HG02588 (cell line): ENCODE data around the gene ZMAT1.
"Not testable (repeated sequence)": the region's sequence is repeated elsewhere in the genome, so short reads cannot be mapped to it uniquely, and the experiment has no call there.

Experiments
- ATAC-seq: cut with Tn5 transposase; IDR thresholded peaks from one replicate; pipeline ENCODE4 v1.9.1; 2021; ENCODE audit warnings: mild to moderate bottlenecking, moderate library complexity; ENCODE audit not compliant: unreplicated experiment

Gene ZMAT1

DNA sequence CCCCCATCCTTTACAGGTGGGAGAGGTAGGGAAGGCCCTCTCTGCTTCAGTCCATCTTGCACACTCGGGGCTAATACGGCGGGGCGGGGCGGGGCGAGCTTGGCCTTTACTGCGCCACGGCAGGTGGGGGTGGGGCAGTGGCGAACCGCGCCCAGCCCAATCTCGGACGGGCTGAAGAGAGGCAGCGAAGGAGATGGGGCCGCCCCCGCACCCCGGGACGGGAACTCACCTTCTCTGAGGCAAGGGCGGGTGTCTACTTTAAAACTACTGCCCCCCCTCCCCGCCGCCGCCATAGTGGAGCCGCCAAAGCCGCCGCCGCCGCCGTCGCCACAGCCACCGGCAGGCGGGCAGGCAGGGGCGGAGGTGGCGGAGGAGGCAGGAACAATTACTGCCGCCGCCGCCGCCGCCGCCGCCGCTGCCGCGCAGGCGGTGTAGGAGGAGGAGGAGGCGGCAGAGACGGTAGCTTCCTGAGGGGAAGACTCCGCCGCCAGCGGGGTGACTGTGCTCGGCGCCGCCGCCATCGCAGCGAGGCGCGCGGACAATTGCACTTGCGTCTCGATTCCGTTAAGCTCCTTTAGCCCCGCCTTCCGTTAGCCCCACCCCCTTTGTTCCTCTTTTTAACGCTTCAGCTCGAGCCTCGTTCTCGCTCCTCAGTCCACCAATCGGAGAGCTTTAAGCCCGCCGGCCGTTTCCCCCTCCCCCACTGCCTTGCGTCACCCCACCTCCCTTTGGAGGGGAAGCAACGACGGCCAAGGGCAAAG is at the start of gene ZMAT1:
TSS of gene ZMAT1 (minus strand) at position 540 of the 761 bp plus-strand sequence. CDS start at position 521, 19 bp downstream.
- ATAC-seq, result peak; percentile 92

DNA sequence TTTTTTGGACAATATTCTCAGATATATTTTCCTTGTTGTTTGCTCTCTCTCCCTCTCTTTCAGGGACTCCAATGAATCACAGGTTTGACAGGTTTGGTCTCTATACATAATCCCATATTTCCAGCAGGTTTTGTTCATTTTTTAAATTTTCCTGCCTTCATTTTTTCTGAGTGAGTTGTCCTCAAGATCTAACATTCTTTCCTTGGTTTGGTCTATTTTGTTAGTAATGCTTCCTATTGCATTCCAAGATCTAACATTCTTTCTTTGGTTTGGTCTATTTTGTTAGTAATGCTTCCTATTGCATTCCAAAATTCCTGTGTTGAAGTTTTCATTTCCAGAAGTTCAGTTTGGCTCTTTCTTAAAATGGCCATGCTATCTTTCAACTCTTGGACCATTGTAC is 45.3 kb upstream of the ZMAT1 start:
- ATAC-seq, result no peak

DNA sequence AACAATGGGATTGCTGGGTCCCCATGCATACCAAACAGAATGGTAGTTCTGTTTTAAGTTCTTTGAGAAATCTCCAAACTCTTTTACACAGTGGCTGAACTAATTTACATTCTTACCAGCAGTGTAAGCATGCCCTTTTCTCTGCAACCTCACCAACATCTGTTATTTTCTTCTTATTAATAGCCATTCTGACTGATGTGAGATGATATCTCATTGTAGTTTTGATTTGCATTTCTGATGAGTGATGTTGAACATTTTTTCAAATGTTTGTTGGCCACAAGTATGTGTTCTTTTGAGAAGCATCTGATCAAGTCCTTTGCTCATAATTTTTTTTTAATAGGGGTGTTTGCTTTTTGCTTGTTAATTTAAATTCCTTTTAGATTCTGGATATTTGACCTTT is 41.2 kb upstream of the ZMAT1 start:
- ATAC-seq, result no peak

DNA sequence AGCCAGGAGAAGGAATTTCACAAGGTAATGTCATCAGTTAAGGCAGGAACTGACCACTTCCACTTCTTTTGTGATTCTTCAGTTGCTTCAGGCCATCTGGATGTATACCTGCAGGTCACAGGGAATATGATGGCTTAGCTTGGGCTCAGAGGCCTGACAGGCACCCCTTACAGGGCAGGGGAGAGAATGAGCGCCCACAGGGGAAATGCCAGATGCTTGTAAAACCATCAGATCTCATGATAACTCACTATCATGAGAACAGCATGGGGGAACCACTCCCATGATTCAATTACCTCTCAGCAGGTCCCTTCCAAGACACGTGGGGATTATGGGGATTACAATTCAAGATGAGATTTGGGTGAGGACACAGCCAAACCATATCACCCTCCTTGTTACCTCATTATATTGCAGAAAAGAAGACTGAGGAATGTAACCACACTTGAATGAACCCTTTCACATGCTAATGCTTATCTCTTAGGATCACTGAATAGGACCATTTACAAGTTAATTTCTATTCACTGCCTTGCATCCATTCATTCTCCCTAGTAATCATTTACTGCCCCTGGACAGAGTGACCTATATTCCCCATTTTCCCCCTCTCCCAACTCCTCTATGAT is 33.2 kb upstream of the ZMAT1 start:
- ATAC-seq, result not testable (repeated sequence)

DNA sequence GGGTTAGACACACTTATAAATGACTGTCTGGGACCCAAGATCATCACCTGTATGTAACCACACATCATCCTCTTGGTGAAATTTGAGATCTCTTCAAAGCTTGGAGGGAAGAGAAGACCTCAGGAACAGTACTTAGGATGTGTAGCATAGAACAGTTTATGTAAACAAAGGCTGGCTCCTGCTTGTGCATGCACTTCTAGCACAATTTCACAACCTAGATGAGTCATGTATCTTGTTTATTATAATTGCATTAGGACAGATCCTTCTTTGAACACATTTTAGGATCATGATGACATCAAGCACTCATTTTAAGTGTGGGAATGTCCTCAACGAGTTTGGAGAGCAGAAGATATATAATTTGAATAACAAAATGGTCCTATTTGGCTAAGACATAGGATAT is 26.3 kb upstream of the ZMAT1 start:
- ATAC-seq, result no peak

DNA sequence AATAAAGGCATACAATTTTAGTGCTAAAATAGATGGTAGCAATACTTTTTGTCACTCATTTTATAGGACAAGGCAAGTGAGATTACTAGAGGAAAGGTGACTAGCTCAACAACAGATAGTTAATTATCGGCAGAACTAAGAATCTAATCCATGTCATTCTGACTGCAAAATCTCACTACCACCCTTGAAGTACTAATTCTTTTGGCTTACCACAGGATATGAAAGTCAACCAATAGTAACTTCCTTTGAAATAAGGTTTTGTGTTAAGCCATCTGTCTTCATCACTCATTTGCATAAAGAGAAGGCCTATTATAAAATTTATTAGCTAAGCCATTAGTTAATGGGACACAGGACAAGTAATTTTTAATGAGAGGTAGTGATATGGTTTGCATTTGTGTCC is 25.3 kb upstream of the ZMAT1 start:
- no peak for ATAC-seq

DNA sequence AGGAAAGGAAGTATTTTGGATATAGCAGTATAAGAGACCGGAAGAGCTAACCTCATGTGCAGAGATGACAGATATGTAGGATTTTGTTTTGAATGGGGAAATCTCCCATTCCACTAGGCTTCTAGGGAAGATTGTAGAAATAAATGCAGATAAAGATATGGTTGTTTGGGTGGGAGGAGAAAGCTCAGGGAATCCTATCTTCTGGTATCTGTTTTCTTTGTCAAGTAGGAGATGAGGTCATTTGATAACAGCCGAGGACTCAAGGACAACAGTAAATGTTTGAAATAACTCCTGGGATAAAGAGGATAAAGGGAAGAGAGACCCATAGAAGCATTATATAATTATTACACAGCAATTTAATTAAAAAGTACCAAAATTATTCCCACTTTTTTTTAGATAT is 24.7 kb upstream of the ZMAT1 start:
- ATAC-seq, result no peak

DNA sequence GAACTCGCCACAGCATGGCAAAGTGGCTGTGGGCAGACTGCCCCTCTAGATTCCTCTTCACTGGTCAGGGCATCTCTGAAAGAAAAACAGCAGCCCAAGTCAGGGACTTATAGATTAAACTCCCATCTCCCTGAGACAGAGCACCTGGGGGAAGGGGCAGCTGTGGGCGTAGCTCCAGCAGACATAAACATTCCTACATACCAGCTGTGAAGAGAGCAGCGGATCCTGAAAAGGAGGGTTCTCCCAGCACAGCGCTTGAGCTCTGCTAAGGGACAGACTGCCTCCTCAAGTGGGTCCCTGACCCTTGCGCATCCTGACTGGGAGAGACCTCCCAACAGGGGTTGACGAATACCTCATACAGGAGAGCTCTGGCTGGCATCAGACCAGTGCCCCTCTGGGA is 18.8 kb upstream of the ZMAT1 start:
- no peak for ATAC-seq

DNA sequence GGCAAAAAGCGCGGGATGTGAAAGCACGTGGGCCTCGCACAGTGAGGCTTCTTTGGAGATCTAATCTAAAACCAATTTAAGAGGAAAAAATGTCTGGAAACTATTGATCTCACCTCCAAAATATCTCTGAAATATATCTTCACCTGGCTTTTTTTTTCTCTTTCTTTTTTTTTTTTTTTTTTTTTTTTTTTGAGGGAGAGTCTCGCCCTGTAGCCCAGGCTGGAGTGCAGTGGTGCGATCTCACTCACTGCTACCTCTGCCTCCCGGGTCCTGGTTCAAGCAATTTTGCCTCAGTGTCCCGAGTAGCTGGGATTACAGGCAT is 383 bp upstream of the ZMAT1 start:
- no peak for ATAC-seq

DNA sequence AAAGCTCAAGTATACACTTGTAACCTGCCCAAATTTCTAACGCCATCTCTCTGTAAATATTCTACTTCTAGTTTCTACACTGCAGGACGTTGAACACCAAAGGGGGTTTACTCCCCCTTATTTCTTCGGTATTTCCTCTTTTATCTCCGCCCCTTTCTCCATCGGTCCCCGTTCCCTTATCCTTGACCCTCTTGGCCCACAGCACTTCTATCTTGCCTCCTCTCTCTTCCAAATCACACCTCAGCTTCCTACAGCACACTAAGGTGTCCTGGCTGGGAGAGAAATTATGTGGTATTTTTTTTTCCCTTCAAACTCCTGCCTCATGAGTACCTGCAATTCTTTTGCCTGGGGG is 715 bp downstream of the ZMAT1 start:
- peak; percentile 6 for ATAC-seq

DNA sequence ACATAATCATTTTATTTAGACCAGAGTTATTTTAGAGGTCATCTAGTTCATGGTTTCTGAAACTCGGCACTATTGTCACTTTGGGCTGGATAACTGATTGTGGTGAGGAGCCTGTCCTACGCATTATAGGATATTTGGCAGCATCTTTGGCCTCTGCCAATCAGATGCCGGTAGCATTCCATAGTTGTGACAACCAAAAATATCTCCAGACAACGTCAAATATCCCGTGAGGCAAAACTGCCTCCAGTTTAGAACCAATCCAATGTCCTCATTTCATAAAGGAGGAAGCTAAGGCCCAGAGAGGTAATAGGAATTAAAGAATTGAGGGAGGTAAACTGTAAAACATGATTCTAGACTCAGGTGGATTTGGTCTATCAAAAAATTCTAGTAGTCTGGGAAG is 6.1 kb downstream of the ZMAT1 start:
- ATAC-seq, result no peak

DNA sequence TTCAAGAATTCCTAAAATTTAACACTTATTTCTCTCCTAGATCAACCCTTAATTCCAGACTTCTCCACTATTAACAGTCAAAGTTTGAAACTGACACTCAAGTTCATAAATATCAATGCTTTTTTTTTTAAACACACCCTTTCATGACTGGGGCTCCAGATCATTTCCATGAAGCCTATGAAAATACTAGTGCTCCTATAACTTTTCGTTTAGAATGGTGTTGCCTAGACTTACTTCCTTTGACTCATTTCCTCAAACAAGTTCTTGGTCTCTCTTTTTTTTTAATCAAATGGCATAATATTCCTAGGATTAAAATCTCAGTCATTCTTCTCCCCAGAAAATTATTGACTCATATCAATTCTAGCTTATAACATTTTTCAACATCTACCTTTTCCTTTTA is 13.1 kb downstream of the ZMAT1 start:
- no peak for ATAC-seq

DNA sequence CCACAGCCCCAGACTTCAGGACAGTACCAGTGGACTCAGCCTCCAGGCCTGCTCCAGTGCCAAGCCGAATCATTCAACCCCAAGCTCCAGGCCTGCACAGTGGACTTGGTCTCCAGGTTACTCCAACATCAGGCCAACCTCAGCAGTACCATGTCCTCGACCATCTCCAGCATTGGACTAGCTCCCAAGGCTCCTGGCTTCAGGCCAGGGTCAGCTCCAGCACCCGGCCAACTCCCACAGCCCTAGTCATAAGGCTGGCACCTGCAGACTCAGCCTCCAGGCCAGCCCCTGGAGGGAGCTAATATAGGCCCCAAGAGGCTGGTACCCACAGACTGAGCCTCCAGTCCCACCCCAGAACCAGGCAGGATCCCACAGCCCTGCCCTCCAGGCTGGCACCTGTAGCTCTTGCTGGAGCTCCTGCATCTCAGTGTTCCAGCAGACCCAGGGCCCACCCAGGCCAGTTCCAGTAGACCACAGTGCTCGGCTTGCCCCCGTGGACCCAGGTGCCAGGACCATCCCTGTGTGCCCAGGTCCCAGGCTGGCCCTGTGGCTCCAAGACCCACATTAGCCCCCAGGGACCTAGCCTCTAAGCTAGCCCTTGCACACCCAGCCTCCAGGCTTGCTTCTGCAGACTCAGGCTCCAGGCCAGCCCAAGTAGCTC is 25.6 kb downstream of the ZMAT1 start:
- ATAC-seq, result no peak

DNA sequence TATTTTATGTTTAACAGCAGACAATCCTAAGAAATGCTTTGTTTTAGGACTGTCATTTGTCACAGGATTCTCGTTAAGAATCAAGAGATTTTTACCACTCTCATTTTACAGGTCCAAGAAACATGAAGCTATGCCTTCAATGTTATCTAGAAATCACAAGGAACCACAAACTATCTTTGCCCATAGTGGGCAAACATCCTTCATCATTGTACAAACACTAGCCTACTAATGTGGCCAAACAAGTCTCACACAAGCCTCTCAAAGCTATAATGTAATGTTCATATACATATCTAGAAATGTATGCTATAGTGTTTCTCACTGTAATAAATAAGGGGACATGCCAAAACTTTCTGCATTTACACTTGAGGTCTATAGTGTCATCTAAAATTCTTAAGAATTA is 26.8 kb downstream of the ZMAT1 start:
- ATAC-seq, result no peak
